ENCODE results near the gene PIEZO2.

PIEZO2 gene

DNA sequence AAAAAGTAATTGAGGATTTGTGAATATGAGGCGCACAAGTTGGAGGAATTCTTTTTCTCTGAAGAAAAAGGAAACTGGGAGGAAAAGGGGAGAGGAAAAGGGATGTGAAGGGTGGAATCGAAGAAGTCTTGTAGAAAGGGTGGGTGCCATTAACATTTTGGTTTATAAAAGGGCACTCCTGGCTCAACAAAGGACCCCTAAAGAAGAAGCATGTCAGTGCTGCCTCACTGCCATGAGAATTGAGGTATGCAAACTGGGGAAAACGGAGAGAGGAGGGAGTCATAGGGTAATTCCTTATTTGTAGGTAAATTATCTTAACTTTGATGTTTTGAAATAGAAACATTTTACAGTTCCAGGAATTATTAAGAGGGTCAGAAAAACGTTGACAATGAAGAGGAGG, 416.4 kb downstream of the PIEZO2 start:
- H3K9me3 ChIP-seq (ENCODE audit: low read length) = no peaks in the 10 kb centered on the region
- no peaks in the 10 kb centered on the region for H3K9me2 ChIP-seq (ENCODE audit: low read depth, low read length)

GRCh38 chr18:10727477-10727876, 421.9 kb downstream of the PIEZO2 start:
- TF ChIP-seq EZH2 (IDR thresholded peaks at IDR 0.05; ENCODE audit: borderline replicate concordance, low read length) (no peak), CTCF (IDR thresholded peaks at IDR 0.05; ENCODE audit: low read length) (no peak)
- no peaks in the 10 kb centered on the region for H3K27me3 ChIP-seq (ENCODE audit: insufficient read depth, low read length)
- H3K27ac ChIP-seq (ENCODE audit: low read depth, low read length, poor library complexity, severe bottlenecking) = no peak overlapping the region
- H3K4me3 ChIP-seq (ENCODE audit: low read depth, low read length, poor library complexity, severe bottlenecking) = no peak overlapping the region
- H3K9me3 ChIP-seq (ENCODE audit: low read length) = no peaks in the 10 kb centered on the region
- no peak overlapping the region for H3K9ac ChIP-seq (ENCODE audit: low read length)
- no peaks in the 10 kb centered on the region for H4K20me1 ChIP-seq (ENCODE audit: insufficient read depth, low read length)
- H3K79me2 ChIP-seq (ENCODE audit: insufficient read depth, low read length) = no peaks in the 10 kb centered on the region
- no peaks in the 10 kb centered on the region for H3K36me3 ChIP-seq (ENCODE audit: insufficient read depth, low read length)
- no peaks in the 10 kb centered on the region for H3F3A ChIP-seq (ENCODE audit: insufficient read depth, low read length)
- no peaks in the 10 kb centered on the region for H3K9me2 ChIP-seq (ENCODE audit: low read depth, low read length)
- H2AFZ ChIP-seq (ENCODE audit: low read length) = no peak overlapping the region
- no peaks in the 10 kb centered on the region for H3K4me1 ChIP-seq (ENCODE audit: insufficient read depth, low read length, severe bottlenecking)
- H3K4me2 ChIP-seq (ENCODE audit: low read length) = no peak overlapping the region

More for the DNA sequence above, 416.4 kb downstream of the PIEZO2 start:
- H3K27ac ChIP-seq (ENCODE audit: low read depth, low read length, poor library complexity, severe bottlenecking) = no peak overlapping the region
- no peak for TF ChIP-seq EZH2 (IDR thresholded peaks at IDR 0.05; ENCODE audit: borderline replicate concordance, low read length)
- no peak for TF ChIP-seq CTCF (IDR thresholded peaks at IDR 0.05; ENCODE audit: low read length)
- no peaks in the 10 kb centered on the region for H3K36me3 ChIP-seq (ENCODE audit: insufficient read depth, low read length)
- no peak overlapping the region for H2AFZ ChIP-seq (ENCODE audit: low read length)
- no peaks in the 10 kb centered on the region for H3K79me2 ChIP-seq (ENCODE audit: insufficient read depth, low read length)
- H3K27me3 ChIP-seq (ENCODE audit: insufficient read depth, low read length) = no peaks in the 10 kb centered on the region
- H3K4me1 ChIP-seq (ENCODE audit: insufficient read depth, low read length, severe bottlenecking) = no peaks in the 10 kb centered on the region
- no peak overlapping the region for H3K9ac ChIP-seq (ENCODE audit: low read length)
- no peaks in the 10 kb centered on the region for H3F3A ChIP-seq (ENCODE audit: insufficient read depth, low read length)
- H4K20me1 ChIP-seq (ENCODE audit: insufficient read depth, low read length) = no peaks in the 10 kb centered on the region
- H3K4me2 ChIP-seq (ENCODE audit: low read length) = no peak overlapping the region
- H3K4me3 ChIP-seq (ENCODE audit: low read depth, low read length, poor library complexity, severe bottlenecking) = no peak overlapping the region

DNA sequence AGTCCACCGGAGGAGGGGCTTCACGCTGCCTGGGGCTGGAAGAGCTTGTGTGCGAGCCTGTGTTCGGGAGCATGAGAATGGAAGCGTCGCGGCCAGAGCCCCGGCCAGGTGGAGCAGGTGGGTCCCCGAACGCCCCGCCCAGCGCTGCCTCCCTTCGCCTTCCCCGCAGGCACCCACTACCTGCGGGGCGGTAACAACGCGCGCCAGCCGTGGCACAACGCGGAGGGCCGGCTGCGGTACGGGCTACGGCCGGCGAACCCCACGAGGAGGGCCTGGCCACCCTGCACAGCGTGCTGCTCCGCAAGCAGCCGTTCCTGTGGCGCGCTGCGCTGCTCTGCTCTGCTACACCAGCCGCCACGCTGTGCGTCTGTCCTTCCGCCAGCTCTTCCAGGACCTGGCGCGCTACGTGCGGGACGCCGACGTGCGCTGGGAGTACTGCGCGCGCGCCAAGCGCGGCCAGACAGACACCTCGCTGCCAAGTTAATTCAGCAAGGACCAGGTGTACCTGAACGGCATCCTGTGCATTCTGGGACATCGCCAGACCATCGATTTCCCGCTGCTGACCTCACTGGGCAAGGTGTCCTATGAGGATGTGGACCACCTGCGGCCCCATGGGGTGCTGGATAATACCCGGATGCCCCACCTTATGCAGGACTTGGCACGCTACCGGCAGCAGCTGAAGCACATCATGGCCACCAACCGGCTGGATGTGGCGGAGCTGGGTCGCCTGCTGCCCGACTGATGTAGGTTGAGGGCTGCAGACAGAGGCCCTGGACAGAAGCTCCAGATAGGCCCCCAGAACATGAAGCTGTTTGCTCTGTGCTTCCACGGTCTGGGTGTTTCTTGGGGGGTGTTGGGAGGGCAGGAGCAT, 422.9 kb downstream of the PIEZO2 start:
- H3F3A ChIP-seq (ENCODE audit: insufficient read depth, low read length) = no peaks in the 10 kb centered on the region
- no peak for TF ChIP-seq CTCF (IDR thresholded peaks at IDR 0.05; ENCODE audit: low read length)
- no peak for TF ChIP-seq EZH2 (IDR thresholded peaks at IDR 0.05; ENCODE audit: borderline replicate concordance, low read length)
- no peaks in the 10 kb centered on the region for H3K4me1 ChIP-seq (ENCODE audit: insufficient read depth, low read length, severe bottlenecking)
- H3K9me3 ChIP-seq (ENCODE audit: low read length) = no peaks in the 10 kb centered on the region
- no peak overlapping the region for H3K4me3 ChIP-seq (ENCODE audit: low read depth, low read length, poor library complexity, severe bottlenecking)
- H3K9ac ChIP-seq (ENCODE audit: low read length) = no peak overlapping the region
- no peaks in the 10 kb centered on the region for H3K27me3 ChIP-seq (ENCODE audit: insufficient read depth, low read length)
- no peak overlapping the region for H2AFZ ChIP-seq (ENCODE audit: low read length)
- H3K9me2 ChIP-seq (ENCODE audit: low read depth, low read length) = no peaks in the 10 kb centered on the region
- no peaks in the 10 kb centered on the region for H3K79me2 ChIP-seq (ENCODE audit: insufficient read depth, low read length)
- no peaks in the 10 kb centered on the region for H4K20me1 ChIP-seq (ENCODE audit: insufficient read depth, low read length)
- no peak overlapping the region for H3K4me2 ChIP-seq (ENCODE audit: low read length)
- no peak overlapping the region for H3K27ac ChIP-seq (ENCODE audit: low read depth, low read length, poor library complexity, severe bottlenecking)
- no peaks in the 10 kb centered on the region for H3K36me3 ChIP-seq (ENCODE audit: insufficient read depth, low read length)

Measured in OCI-LY1 (cell line).